HG02623 (cell line): ENCODE measurements around the gene KLHDC4.

Source experiments
- ATAC-seq: cut with Tn5 transposase; IDR thresholded peaks from one replicate; pipeline ENCODE4 v1.9.1; 2021; ENCODE audit warnings: moderate library complexity; ENCODE audit not compliant: unreplicated experiment

KLHDC4 gene

DNA sequence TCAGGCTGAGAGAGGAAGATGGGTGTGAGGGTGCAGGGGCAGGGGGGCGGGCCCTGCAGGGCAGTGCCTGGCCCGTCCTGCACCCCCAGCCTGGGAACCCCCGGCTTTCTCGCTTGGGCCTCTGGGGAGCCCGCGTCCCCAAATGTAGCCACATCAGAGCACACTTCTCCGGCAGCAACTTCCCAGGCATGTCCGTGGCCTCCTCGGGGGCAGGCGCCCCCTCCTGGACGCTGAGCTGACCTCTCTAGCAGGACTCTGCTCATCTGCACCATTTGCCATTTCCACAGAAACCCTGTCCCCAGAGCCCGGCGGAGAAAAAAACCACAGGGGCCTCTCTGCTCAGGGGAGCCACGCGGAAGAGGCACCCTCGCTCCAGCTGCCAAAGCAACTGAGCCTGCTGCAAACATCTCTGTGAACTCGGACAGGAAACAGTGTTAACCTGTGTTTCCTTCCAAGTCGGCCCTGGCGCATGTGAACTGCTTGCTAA is 63.4 kb downstream of the KLHDC4 start:
- no peak for ATAC-seq

DNA sequence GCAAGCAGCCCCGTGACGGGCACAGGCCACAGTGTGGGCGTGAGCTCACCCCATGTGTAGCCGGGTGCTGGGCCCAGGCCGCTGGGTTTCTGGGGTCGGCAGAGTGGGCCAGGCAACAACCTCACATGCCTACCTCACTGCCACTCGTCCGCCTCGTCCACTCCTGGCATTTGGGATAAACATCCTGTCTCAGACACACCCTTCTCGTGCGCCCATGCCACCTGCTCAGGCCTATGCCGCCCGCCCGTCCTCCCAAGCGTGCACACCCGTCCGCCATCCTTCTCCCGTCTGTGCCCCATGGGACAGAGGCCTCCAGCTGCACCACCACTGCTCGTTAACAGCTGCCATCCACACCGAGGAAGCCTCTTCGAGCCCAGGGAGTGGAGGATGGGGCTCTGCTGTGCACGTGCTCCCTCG is 64.3 kb downstream of the KLHDC4 start:
- no peak for ATAC-seq

DNA sequence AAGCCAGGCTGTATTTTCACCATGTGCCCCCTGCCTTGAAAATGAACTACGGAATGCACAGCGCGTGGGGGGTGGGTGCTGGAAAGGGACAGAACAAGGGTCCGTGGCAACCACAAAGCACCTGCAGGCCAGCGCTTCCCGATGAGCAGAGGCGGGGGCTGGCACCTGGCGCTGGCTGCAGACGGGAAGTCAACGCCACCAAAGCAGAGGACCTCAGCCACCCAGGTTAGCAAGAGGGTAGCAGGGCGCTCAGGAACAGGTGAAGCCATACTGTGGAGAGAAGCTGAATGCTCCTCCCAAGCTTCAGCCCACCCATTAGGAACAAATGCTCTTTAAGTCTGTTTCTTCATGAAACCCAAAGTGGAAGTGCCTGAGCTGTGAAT is 64.7 kb downstream of the KLHDC4 start:
- no peak for ATAC-seq

DNA sequence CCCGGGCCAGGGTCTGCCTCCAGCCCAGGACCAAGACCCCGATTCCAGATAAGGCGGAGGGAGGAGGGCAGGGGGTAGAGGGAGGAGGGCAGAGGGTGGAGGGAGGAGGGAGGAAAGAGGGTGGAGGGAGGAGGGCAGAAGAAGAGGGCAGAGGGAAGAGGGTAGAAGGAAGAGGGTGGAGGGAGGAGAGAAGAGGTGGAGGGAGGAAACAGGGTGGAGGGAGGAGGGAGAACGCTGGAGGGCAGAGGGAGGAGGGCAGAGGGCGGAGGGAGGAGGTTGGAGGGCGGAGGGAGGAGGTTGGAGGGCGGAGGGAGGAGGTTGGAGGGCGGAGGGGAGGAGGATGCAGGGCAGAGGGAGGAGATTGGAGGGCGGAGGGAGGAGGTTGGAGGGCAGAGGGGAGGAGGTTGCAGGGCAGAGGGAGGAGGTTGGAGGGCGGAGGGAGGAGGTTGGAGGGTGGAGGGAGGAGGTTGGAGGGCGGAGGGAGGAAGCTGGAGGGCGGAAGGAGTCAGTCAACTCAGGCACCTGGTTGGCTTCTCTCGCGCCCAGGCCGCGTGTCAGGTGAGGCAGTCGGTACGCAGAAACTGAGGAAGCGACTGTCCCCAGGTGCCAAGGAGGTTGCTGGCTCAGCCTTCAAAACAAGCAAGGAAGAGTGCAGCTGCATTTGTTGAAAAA is 65.2 kb downstream of the KLHDC4 start:
- no peak for ATAC-seq

DNA sequence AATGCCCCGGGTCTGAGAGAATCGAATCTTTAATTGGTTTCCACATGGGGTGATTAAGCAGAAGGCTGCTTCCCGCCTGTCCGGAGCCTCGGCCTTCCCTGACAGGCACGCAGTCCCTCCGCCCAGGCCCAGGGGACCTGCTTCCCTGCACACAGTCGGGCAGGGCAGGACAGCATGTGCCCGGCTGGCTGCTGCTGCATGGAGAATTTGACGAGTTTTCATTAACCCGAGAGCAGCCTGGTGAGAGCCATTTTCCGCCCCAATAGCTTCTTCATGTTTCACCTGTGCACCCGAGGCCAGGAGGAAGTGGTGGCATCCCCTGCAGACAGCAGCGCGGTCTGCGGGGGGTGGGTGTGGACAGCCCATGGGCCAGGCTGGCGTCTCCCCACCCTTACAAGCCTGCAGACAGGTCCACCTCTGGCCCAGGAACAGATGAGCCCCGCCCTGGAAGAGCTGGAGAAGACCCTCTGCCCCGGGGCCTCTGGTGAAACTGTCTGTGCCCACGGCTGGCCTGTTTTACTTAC is 67.0 kb downstream of the KLHDC4 start:
- ATAC-seq: no peak

DNA sequence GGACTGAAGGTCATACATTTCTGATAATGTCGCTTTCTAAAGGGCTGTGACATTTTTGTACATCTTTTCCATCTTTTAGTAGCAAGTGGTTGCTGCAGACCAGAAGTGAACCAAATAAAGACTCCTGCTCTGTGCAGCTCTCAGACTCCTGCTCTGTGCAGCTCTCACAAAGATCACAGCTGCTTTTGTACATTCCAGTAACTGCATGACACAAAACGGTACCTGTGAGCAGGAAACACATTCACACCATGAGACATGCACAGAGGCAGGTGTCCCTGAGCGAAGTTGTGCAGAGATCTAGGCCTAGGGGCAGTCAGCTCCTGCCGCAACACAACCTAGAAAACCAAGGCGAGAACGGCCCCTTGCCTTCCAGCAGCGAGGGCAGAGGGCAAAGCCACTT is 67.5 kb downstream of the KLHDC4 start:
- ATAC-seq: peak; percentile 38

DNA sequence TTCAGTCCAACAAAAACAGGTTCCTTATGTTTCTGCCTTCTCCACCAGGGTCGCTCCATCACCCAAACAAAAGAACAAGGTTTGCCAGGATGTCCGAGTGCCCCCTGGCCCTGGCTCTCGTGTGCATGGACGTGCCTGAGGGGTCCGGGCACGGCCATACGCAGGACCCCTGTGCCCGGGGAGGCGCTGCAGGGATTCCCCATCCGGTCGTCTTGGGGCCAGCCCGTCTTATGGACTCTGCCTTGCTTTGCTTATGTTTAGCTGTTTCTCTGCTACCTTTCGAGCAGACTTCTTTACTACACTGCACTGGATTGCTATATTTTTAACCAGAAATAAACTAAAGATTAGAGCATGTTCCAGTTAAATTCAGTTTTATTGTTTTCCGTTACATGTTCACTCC is 68.0 kb downstream of the KLHDC4 start:
- no peak for ATAC-seq

DNA sequence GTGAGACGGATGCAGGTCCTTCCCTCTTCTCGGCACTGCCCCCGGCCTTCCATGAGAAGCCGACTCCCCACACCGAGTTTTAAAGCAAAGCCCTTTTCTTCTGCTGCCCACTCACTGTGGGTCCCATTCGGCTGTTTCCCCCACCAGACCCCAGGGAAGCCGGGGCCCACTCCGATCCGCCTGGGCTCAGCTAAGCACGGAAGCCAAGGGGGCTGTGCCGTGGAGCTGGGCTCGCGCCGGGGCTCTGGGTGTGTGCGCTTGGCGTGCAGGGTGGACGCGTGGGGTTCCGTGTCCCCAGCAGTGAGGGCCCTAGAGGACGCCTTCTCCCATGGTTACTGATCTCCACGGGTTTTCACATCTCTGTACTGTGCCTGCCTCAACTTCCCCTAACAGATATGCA is 68.5 kb downstream of the KLHDC4 start:
- no peak for ATAC-seq

DNA sequence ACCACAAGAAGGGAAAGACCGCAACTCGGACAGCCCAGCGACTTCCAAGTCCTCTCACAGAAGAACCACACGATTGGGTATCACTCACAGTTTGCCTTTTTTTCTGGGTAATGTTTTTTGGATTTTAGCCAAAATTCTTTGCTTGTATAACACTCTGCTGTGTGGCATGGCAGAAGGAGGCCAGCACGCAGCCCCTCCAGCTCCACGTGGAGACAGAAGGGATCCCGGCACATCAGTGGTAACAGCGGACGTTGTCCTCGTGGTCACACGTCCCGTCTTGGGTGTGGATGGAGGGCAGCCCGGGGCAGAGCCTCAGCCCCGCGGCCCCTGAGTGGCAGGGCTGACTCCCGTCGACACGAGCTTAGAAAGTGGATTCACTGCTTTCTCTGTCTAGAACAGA is 69.1 kb downstream of the KLHDC4 start:
- ATAC-seq: no peak

DNA sequence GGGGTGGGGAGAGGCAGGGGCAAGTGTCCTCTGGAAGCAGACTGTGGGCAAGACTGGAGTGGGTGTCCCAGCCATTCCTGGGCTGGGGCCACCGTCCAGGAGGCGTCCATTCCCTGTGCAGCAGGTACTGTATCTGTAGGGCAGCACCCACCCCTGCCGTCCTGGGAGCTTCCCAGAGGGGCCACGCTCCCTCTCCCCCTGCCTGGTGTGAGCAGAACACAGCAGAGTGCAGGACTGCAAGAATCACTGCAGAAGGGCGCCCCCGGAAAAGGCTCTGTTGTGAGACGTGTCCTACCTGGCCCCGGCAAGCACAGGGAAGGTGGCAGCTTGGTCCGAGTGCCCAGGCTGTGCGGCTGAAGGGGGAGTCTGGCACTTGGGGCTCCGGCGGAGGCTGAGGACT is 70.3 kb downstream of the KLHDC4 start:
- no peak for ATAC-seq

DNA sequence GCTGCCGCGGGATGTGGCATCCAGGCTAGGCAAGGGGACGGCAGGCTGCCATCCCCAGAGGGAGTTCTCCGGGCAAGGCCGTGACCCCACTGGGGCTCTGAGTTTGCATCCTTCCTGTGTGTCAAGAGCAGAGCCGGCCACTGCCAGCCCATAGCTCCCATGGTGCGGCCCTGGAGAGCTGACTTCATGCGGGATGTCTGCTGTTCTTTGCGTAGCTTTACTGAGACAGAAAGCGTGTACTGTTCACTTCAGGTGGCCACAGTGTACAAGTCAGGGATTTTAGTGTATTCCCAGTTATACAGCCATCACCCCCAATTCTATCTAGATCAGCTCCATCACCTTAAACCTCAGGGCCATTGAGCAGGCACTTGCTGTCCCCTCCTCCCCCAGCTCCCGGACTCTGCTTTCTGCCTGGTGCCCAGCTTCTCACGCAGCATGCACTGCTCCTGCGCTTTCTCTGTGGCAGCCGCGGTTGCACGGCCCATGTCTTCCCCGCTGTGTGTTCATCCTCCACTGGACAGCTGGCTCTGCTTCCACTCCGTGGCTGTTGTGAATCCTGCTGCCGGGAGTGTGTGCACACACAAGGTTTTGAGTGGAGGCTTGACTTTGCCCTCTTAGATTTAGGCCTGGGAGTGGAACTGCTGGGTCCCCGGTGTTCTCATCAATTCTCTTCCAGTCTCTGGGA is 71.2 kb downstream of the KLHDC4 start:
- no peak for ATAC-seq

DNA sequence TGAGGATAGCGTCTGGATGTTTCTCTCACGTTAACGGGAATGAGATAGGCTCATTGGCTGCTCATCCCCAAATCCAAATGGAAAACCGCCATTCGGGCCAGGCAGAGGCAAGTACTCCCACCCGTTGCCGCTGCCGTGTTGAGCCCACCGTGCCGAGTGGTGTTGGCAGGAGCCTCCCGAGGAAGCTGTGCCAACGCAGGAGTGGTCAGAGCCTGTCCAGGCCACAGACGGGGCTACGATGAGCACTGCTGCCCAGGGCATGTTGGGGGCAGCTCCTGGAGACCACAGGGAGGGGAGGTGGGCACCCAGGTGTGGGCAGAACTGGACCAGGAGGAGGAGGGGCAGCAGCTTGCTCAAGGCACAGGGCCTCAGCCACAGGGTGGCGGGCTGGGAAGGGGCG is 72.0 kb downstream of the KLHDC4 start:
- ATAC-seq: no peak

DNA sequence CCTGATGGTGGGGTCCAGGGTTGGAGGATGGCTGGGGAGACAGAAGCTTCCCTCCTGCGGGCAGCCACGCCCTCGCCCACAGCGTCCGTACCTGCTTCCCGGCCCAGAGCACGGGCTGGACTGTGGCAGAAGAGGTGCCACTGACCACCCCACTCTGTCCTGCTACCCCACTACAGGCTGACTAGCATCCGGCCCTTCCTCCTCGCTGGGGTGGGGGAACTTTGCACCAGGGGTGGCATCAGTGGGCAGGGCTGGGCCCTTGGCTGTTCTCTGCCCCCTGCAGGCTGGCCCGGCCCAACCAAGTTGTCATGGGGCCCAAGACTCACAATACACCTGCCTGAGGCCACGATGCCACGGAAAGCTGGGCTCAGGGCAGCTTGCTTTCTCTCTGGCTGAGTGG is 73.0 kb downstream of the KLHDC4 start:
- no peak for ATAC-seq

DNA sequence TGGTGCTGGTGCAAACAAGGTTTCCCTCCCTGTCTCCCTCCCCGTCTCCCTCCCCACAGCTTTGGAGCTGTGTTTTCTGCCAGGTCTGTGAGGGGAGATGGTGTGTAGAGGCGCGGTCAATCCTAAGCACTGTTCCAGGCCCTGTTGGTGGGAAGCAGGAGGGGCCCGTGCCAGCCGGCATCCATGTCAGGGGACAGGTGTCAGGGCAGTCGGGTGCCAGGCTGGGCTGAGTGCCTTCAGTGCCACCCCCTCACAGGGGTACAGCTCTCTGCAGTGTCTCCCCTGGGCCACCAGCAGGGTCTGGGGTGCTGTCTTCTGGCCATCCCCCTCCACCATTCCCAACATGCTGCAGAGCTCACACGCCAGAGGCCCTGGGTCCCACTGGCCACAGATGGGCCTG is 73.6 kb downstream of the KLHDC4 start:
- no peak for ATAC-seq

DNA sequence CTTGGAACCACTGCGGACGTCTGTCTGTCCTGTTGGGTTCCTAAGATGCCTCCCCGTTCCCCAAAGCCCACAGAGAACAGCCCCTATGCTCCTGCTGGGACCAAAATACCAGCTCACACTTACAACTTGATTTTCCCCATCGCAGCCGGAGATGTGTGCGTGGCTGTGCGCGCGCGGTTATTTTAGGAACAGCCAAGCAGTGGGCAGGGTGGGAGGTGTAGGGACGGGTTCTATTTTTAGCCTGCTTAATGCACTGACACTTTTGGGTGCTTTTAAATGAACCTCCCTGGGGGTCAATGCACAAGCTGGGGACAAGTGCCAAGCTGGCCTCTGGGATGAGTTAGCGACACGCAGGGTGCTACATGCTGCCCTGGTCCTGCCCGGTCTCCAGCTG is 74.1 kb downstream of the KLHDC4 start:
- ATAC-seq: no peak

DNA sequence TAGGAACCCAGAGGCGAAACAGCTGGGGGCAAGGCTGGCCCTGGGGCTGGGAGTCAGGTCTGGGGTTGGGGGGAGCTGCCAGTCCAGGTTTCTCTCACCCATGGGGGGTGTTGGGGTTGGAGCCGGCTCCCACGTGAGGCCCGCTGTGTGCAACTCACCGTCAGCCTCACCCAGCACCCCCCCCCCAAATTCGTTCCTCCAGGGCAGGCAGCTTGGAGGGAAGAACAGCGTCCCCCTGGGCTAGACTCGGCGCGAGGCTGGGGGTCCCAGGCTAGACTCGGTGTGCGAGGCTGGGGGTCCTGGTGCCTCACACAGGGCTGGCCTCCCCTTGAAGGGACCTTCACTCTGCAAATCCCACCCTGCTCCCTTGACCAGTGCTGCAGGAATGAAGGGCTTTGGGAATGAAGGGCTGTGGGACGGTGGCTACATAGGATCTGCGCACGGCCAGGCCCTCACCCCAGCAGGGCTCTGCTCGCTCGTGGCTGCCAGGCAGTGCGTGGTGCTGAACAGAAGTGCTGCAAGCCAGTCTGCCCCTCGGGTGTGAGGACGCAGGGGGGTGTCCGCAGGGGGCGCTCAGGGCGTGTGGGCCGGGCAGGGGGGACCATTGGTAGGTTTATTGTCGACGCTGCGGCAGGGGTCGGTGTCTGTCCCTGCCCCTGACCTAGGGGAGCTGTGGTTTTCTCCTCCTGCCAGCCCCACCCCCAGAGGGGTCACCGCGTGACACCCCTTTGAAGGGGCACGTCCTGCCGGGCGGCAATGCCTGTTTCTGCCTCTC is 74.7 kb downstream of the KLHDC4 start:
- no peak for ATAC-seq

DNA sequence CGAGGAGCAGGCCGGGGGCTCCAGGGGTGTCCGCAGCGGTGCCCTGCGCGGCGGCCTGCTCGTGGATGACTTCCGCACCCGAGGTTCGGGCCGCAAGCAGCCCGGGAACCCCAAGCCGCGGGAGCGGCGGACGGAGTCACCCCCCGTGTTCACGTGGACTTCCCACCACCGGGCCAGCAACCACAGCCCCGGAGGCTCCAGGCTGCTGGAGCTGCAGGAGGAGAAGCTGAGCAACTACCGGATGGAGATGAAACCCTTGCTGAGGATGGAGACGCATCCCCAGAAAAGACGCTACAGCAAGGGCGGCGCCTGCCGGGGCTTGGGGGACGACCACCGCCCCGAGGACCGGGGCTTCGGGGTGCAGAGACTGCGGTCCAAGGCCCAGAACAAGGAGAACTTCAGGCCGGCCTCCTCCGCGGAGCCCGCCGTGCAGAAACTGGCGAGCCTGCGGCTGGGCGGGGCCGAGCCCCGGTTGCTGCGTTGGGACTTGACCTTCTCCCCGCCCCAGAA is 75.8 kb downstream of the KLHDC4 start:
- ATAC-seq: no peak

DNA sequence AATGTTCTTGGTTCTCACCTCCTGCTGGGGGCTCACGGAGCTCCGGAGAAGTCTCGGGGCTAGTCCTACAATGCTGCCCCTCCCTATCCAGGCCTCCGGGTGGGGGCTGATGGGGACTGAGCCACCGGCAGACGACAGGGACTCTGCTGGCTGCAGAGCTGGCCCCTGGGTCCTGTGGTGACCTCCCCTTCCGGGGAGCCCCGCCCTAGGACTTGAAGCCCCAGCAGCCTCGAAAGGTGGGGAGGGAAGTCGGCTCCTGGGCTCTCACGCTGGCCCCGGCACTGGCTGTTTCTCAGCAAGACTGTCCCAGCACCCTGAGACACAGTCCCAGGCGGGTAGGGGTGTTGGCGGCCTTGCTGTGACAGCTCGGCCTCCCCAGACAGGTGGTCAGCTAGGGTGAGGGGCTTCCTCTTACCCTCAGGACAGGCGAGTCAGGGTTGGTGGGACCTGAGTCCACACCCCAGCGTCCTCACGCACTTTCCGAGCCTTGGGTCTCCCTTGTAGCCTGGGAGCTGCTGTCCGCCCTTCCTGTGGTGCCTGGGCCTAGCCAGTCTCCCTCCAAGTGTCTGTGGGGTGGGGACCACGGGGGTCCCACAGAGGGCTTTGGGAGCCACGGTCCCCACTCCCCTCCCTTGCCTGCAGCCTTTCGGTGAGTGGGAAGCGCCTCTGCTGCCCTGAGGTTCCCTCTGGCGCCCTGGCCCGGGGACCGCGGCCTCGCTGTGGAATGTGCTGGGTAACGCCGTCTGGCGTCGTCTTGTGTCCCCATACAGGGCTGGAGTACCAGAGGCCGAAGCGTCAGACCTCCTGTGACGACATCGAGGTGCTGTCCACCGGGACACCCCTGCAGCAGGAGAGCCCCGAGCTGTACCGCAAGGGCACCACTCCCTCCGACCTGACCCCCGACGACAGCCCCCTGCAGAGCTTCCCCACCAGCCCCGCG is 76.6 kb downstream of the KLHDC4 start:
- ATAC-seq: no peak

DNA sequence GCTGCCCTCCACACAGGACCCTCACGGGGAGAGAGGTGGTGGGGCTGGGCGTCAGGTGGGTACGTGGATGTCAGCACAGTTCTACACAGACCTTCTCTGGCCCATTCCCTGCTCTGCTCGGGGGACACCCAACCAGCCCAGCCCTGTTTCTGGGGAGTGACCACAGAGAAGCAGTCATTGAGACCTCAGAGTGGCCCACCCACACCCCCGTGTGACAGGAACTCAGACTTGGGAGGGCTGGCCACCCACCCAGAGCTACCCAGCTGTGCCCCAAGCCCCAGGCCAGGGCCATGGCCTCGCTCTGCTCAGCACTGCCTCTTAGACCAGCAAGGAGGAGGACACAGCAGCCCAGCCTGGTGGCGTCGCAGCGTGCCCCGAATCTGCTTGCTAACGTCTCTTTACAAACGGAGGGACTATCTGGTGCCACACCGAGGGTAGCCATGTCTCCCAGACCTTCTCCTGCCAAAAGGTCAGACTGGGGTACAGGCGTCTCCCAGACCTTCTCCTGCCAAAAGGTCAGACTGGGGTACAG is 77.7 kb downstream of the KLHDC4 start:
- ATAC-seq: no peak
